GM19463 (cell line): Measurements from ENCODE around the gene STYXL2.
A peak's percentile ranks its signal among the peaks of the same experiment; 100 is the strongest.

Source experiments
- ATAC-seq: cut with Tn5 transposase; IDR thresholded peaks from one replicate; pipeline ENCODE4 v1.9.1; 2021; ENCODE audit warnings: mild to moderate bottlenecking, moderate library complexity; ENCODE audit not compliant: unreplicated experiment

The STYXL2 gene

DNA sequence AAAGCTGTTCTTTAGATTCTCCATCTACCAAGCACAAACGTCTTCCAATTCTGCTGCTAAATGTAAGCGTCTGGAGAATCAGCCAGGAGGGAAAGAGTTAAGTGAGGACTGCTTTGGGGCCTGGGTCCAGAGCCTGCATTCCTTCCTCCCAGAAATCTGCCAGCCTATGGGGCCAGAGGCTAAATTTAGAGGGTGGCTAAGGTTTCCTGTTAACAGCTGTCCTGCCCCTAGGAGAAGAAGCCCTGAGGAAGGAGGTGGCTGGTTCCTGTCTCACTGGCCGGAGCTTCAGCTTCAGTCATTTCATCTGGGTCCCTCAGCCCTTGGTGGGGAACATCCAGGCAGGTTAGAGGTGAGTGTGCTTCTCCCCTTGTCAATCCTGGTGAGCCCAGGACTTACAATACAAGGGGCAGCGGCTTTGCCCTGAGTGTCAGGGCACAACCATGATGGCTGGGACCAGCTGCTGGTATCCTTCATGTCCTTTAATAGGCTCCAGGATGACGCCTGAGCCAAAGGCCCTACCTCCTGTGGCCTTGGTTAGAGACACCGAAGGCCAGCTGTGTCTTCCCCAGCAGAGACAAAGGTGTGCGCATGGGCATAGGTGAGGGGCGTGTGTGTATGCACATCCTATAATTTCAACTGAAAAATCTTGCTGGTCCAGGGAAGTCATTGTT is at the start of gene STYXL2:
Gene STYXL2, plus strand, starts transcription at position 230 of the 671 bp plus-strand sequence. CDS start 775 bp downstream, outside the sequence.
- no peak for ATAC-seq

DNA sequence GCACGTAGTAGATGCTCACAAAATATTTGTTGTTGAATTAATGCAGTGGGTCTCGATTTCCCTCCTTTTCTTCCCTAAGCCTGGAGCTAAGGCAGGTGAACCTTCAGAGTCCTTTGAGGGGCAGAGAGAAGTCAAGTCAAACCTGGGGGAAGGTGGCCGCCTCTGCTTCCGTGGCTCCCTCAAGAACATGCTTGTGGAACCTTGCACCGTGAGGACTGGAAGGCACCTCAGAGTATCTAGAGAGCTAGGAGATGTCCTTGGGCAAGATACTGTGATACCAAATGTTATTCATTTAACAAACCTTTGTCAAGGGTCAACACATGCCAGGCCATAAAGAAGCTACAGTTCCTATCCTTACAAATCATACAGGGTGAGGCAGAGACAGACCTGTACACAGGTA is 42.0 kb upstream of the STYXL2 start:
- ATAC-seq: no peak

DNA sequence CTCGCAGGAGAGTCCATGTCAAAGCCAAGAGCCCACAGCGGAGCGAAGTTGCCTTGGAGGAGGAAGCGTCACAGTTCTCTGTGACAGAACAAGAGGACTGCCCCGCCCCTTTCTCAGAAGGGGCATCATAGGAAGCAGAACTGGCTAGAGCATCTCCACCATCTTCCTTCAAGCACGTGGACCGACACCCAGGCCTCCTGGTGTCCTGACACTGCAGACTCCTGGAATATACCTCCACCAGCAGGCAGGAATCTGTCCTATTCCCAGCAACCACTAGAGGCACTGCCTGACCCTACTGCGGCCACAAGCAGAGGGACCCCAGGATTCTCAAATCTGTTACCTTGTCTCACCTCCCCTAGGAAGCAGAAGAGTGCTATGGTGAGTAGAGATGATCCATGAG is 41.5 kb upstream of the STYXL2 start:
- no peak for ATAC-seq

DNA sequence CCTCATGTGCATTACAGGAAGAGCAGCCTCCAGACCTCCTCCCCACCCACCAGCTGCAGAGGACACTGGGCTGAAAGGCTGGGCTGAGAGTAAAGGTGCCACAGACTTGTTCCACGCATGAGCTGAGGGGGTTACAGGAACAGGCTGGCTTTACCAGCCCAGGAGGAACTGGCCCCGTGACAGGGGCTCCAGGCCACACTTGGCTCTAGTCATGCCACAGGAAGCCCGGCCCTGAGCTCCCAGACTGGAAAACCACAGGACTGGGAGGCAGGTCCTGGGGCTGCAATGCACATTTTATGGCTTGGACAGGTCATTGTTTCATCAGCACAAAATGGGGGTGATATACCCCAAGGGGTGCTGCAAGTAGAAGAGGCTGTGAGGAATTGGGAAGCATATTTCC is 39.3 kb upstream of the STYXL2 start:
- ATAC-seq: no peak

DNA sequence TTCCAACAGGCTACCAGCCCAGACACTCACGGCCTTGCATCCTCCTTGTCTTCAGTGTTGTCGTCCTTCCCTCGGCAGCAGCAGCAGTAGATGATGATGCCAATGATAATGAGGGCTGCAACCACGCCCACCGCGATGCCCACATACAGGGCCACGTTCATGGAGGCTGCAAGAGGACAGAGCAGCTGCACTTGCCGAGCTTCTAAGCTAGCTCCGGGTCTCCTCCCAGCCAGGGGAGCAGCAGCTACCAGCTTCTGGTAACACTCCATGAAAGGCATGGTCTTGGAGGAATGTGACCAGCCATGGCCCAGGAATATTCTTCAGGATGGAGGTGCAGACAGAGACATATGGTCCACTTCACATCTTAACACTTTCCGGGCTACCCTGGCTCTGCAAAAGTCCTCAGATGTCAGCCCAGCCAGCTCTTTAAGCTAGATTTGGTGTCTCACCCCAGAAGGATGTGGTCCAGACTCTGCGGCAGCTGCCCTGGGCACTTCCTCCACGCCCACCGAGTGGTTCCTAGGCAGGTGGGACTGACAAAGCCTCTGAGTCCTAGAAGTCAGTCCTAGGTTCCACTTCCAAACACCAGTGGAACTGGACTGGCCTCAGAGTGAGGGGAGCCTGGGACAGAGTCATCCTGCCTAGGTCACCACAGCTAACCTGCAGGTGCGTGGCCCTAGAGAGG is 38.8 kb upstream of the STYXL2 start:
- no peak for ATAC-seq

DNA sequence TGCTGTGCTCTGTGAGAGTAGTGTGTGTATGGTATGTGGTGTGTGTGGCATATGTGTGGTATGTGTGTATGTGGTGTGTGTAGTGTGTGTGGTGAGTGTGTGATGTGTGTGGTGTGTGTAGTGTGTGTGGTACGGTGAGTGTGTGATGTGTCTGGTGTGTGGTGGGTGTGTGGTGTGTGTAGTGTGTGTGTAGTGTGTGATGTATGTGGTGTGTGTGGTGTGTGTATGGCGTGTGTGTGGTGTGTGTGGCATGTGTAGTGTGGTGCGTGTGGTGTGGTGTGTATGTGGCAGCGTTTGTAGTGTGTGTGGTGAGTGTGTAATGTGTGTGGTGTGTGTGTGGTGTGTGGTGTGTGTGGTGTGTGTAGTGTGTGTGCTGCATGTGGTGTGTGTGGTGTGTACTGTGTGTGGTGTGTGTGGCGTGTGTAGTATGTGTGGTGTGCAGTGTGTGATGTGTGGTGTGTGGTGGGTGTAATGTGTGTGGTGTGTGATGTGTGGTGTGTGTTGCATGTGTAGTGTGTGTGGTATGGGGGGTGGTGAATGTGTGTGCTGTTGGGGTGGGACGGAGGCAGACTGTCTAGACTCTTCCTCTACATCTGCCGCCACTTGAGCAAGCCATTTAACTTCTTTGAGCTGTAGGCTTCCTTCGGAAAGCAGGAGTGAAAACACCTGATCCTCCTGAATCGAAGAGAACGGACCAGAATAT is 37.2 kb upstream of the STYXL2 start:
- ATAC-seq: peak; percentile 6

DNA sequence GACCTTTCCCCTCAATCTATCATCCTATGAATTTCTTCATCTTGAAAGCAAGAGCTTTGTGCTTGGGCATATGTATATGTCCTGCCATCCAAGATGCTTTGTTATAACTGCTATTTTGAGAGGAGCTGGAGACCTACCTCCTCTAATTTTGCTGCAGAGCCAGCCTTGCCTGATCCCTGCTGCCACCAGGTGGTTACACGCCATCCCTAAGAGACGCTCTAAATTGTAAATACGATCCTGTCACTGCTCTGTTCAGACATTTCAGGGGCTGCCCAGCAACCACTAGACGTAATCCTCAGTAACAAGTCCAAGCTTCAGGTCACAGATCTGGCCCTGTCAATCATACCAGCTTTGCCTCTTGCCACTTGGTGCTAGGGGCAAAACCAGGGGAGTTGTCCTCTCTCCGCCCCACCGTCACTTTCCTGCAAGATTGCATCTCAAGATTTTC is 36.6 kb upstream of the STYXL2 start:
- peak; percentile 68 for ATAC-seq

DNA sequence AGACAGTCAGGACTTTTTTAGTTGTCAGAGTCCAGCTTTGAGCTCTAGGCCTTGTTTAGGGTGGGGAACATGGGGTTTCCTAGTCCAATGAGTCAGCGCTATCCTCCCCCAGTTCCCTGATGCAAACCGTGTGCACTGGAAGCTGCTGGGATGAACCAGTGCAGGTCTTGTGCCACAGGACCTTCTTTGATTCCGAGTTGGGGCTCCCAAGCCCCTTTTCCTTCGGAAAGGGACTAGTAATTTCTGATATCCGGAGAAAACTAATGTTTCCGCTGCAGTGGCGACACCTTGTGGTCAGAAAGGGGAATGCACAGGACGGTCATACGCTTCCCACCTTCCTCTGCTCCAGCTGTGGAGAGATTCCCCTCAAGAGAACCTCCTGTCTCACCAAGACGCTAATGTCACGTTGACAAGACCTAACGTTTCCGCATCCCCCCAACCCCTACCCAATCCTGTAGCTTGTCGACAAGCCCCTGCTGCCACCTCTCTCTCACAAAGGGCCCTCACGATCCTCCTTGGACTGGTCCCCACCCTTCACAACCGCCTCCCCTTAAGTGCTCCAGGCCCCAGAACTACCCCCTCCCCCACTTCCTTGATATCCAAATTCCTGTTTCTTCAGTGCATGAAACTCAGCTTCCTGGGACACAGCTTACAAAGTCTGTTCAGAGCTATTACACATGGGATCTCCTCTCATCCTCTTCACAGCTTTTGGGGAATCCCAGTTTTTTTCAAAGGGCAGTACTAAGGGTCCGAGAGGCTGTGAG is 34.6 kb upstream of the STYXL2 start:
- no peak for ATAC-seq

DNA sequence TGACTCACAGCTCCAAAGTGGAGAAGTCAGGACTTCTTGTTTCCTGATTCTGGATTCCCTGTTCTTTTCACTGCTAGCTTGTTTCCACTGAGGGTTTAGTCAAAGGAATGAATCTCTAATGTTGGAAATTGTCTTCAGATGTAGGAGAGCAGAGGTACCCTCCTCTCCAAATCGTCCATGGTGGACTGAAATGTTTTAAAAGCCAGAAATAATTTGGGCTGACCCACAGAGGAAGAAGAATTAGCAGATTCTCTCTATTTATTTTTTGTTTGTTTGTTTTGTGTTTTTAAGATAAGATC is 34.1 kb upstream of the STYXL2 start:
- ATAC-seq: no peak

DNA sequence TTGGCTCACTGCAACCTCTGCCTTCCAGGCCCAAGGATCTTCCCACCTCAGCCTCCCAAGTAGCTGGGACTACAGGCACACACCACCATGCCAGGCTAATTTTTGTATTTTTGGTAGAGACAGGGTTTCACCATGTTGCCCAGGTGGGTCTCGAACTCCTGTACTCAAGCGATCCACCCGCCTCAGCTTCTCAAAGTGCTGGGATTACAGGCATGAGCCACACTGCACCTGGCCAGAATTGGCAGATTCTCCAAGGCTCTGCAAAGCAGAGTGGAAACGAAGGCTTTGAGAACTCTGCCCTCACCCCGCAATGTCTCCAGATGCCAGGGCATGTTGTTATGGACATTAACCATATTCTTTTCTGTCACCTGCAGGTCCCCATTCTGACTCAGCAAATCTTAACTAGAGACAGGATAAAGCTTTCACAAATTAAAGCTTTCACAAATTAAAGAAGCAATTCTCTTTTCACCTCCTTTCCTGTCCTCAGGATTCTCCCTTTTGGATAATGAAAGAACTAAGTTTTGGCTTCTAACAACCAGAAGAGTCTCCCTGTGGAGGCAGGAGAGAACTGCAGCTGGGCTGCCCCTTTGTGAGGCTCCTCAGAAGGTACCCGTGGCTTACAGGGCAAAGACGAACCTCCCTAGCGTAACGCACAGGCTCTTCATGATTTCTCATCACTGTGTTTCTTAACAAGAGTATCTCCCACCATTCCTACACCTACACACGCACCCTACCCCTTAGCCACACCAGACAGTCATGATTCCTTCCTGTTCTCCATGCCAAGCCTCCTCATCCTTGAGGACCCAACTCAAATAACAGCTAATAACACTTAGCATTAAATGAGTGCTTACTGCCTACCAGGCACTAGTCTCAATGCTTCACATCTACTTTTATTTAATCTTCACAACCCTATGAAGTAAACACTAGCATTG is 33.5 kb upstream of the STYXL2 start:
- no peak for ATAC-seq

DNA sequence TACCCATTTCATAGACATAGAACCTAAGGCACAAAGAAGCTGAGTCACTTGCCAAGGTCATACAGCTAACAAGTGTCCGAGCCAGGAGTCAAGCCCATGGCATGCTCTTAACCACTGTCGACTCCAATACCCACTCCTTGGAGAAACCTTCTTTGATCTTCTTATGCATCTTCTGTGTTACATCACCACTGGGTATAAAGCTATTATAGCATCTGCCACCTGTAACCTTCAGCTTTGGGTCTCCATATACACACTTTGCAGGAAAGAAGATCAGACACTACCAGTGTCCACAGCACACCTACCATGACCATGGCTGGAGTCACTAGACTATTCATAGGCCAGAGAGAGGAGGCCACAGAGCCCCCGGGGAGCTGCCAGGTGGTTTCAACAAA is 32.8 kb upstream of the STYXL2 start:
- no peak for ATAC-seq

DNA sequence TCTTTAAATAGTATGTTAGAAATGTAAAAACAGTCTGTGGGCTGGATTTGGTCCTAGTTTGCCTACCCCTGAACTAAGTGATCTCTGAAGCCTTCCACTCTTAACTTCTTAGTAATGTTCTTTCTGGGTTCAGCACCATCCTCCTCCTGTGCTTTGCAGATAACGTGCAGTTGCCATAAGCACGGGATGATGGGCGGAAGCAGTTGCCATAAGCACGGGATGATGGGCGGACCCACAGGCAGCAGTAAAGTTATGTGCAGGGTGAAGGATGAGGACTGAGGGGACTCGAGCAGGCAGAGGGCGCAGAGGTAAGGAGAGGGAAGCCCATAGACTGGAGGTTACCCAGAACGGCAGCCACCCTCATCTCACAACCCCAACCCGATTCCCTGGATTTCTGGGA is 29.3 kb upstream of the STYXL2 start:
- ATAC-seq: no peak

DNA sequence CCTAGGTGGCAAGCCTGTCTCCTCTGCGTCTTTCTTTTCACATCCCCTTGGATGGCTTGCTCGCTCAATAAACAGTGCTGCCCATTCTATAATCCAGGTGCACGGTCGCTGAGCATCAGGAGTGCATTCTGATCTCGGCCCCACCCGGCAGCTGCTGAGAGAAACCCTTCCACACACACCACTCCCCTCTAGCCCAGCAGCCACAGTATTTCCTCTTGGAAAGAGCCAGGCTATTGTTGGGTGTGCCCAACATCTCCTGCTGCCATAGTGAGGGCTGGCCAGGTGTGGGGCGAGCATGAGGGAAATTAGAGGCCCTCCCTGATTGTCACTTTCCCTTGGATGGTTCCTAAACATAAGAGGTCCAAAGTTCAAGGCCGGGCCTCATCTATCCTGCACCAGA is 28.4 kb upstream of the STYXL2 start:
- no peak for ATAC-seq

DNA sequence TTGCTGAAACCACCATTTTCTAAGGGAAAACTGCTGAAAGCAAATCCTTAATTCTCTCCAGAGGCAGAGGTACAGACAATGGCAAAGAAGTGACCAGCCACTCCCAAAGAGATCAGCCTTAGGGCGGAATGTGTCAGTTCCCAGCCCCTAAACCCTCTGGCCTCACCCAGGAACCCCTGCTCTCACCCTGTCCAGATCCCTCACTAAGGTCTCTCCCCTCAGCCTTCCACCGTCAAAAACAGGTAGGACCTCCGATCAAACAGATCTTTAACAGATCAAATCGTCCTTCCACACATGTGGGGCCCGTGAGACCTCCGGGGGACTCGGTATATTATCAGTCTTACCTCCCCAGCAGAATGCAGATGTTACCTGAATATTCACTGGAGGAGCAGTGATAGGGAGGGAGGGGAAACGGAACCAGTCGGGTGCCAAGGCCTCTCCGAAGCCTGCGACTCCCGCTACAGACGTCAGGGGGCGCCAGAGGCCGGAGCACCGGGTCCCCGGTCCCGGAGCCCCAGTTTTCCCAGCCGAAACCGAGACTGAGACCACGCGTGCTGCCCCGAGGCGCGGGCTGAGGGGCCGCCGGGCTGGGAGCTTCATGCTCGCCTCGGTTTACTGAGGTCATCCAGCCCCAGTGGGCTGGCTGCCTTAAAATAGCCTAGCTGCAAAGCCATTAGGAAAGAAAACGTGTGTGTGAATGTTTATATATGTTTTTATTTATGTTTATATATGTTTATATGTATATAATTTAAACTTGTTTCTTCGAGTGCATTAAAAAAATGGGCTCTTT is 27.3 kb upstream of the STYXL2 start:
- peak; percentile 76 for ATAC-seq

DNA sequence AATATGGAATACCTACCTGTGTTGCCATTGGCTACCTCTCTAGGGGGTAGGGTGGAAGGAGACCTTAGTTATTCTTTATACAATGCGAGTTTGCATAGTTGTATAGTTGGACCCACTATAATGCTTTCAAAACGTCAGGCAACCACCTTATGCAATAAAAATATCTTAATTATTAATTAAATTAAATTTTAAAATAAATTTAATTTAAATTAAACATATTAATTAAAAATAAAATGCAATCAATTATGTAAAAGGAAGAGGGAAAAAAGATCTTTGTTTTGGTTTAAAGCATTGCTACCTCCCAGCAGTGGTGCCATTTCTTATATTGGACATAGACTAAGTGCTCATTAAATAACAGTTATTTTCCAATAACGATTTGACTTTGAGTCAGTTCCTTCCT is 26.0 kb upstream of the STYXL2 start:
- ATAC-seq: no peak

DNA sequence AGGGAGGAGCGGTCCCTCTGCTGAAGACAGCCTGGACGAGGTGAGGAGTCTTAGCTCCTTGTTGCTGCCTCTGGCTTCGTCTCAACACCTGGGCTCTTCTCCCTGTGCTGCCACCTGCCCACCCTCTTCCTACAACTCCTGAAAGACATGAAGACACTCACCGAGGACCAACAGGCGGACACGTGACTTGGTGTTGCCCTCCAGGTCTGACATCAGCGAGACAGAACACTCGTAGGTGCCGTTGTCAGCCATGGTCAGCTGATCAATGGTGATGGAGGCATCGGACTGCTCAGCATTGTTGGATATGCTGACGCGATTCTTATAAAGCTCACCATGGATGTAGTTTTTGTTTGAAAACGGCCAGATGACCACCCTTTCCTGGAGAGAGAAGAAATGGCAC is 25.1 kb upstream of the STYXL2 start:
- ATAC-seq: no peak

DNA sequence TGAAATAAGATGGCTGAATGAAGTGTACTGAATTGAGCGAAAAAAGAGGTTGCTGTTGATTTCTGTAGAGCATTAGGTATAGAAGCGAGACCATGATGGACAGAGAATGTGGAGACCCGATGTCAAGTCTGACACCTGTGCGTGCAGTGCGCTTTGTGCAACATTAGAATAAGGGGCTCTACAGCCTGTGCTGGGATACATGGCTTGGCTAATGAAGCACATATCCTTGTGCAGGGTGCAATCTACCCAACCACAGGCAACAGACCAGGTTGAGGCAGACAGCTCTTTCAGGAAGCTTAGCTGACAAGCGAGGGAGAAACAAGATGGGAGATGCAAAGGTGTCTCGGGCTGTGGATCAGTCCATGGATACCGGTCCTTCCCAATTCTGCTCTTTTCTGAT is 22.6 kb upstream of the STYXL2 start:
- no peak for ATAC-seq

DNA sequence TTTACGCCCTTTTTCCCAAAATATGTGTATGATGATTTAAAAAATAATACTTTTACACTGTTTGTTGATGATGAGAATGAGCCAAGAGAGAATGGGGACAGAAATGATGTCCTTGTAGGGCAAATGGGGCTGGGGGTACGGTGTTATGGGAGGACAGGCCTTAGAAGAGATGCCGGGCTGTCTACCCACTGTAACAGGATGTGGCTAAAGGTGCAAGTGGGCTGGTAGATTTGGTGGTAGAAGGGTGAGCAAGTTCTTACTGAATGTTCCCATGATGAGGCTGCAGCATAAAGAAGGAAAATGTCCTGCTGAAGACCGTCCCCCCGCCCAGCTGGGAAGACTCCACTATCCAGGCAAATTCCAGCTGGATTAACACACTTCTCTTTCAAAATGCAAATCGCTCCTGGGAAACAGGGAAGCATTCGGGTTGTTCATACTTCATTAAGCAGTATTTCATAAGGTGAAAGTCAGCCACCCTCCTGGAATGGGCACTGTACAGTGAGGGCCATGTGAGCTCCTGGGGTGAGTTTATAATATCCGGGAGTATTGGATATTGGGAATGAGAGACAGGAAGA is 17.7 kb upstream of the STYXL2 start:
- ATAC-seq: no peak

DNA sequence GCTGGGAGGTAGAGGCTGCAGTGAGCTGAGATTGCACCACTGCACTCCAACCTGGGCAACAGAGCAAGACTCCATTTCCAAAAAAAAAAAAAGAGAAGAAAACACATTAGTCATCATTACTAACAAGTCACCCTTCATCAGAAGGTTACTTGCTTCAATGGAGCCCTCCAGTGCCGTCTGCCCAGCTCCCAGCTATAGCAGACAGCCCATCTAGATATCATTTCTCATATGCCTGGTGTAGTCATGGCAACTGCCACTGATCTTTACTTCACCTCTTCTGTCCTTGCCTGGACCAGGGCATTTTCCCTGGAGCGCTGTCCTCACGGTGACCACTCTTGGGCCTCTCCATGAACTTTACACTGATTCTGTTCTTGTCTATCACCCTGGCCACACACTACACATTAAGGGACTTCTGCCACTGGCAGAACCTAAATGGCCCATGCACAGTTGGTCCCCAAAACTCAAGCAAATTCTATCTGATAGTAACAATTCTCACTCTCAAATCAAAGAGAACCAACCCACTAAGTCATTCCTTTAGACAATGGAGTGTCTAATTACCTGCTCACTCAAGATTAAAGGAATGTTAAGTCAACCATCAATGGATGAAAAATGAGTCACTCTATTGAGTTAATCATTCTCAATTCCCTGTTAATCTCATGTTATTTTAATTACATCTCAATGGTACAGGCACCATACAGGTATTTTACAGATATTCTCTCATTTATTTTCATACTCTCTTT is 16.6 kb upstream of the STYXL2 start:
- ATAC-seq: no peak
